Stimulated activated naive B cell treated with anti-CD40 and anti-IgM and Interleukin-4, amounts not matched to agents 10 μg/mL and 1 μg/mL and 100 μg/mL, for 72 hours (primary cell): ENCODE data around the gene DOCK4.
"Not testable (repeated sequence)": the region's sequence is repeated elsewhere in the genome, so short reads cannot be mapped to it uniquely, and the experiment has no call there.

Experiments used
- ATAC-seq, 2 donors: fragments of 150-1000 bp; cut with Tn5 transposase; replicated peaks; 2 replicates each; pipeline ENCODE4 v1.10.0; 2021; ENCODE audit warnings: moderate library complexity in 1 of 2
- DNase-seq: peaks from one replicate; pipeline ENCODE4 v3.0.0; 2021
- H3K27ac Mint-ChIP-seq: one replicate; pipeline ENCODE4 v1.8.0; 2022; ENCODE audit warnings: mild to moderate bottlenecking, mixed read lengths
- H3K27me3 Mint-ChIP-seq, 2 donors: one replicate each; pipeline ENCODE4 v1.8.0; 2022; ENCODE audit warnings: mixed read lengths in 2 of 2
- H3K36me3 Mint-ChIP-seq, 2 donors: one replicate each; pipeline ENCODE4 v1.8.0; 2022; ENCODE audit warnings: mixed read lengths in 2 of 2, mild to moderate bottlenecking in 1 of 2
- H3K4me1 Mint-ChIP-seq, 2 donors: one replicate each; pipeline ENCODE4 v1.8.0; 2022; ENCODE audit warnings: mixed read lengths in 2 of 2, mild to moderate bottlenecking in 1 of 2
- H3K4me3 Mint-ChIP-seq, 2 donors: one replicate each; pipeline ENCODE4 v1.8.0; 2022; ENCODE audit warnings: mild to moderate bottlenecking in 2 of 2, mixed read lengths in 2 of 2, moderate library complexity in 1 of 2
- H3K9me3 Mint-ChIP-seq, 2 donors: one replicate each; pipeline ENCODE4 v1.8.0; 2022; ENCODE audit warnings: mixed read lengths in 2 of 2, mild to moderate bottlenecking in 1 of 2

The DOCK4 gene

GRCh38 chr7:112134039-112134438, 72.2 kb downstream of the DOCK4 start:
- no peaks in the 10 kb centered on the region for H3K36me3 Mint-ChIP-seq
- H3K27me3 Mint-ChIP-seq: peaks cover 0 to 4% of the 10 kb centered on the region in 2 donors
- H3K27ac Mint-ChIP-seq: no peak overlapping the region
- ATAC-seq (no peak), DNase-seq (no peak)
- H3K4me3 Mint-ChIP-seq: no peak overlapping the region
- H3K9me3 Mint-ChIP-seq: no peaks in the 10 kb centered on the region
- H3K4me1 Mint-ChIP-seq: no peaks in the 10 kb centered on the region

- Mint-ChIP-seq H3K4me1 (no peaks in the 10 kb centered on the region), H3K4me3 (no peak overlapping the region), H3K27me3 (peaks cover 0 to 4% of the 10 kb centered on the region in 2 donors), H3K36me3 (no peaks in the 10 kb centered on the region), H3K27ac (no peak overlapping the region), H3K9me3 (no peaks in the 10 kb centered on the region)
- no peak for ATAC-seq
- DNase-seq: no peak
These were observed 72.9 kb downstream of the DOCK4 start for GRCh38 chr7:112133328-112133727.

GRCh38 chr7:112132051-112132694, 74.0 kb downstream of the DOCK4 start:
- Mint-ChIP-seq H3K27ac (no peak overlapping the region), H3K4me1 (no peaks in the 10 kb centered on the region), H3K36me3 (no peaks in the 10 kb centered on the region), H3K9me3 (no peaks in the 10 kb centered on the region), H3K27me3 (peaks cover 0 to 4% of the 10 kb centered on the region in 2 donors), H3K4me3 (no peak overlapping the region)
- DNase-seq: no peak
- no peak for ATAC-seq

GRCh38 chr7:112130729-112131410, 75.3 kb downstream of the DOCK4 start:
- H3K27ac Mint-ChIP-seq: no peak overlapping the region
- H3K4me1 Mint-ChIP-seq: no peaks in the 10 kb centered on the region
- no peak overlapping the region for H3K4me3 Mint-ChIP-seq
- ATAC-seq (no peak), DNase-seq (no peak)
- peaks cover 0 to 2% of the 10 kb centered on the region in 2 donors for H3K9me3 Mint-ChIP-seq
- H3K36me3 Mint-ChIP-seq: no peaks in the 10 kb centered on the region
- peaks cover 0 to 4% of the 10 kb centered on the region in 2 donors for H3K27me3 Mint-ChIP-seq

DNA sequence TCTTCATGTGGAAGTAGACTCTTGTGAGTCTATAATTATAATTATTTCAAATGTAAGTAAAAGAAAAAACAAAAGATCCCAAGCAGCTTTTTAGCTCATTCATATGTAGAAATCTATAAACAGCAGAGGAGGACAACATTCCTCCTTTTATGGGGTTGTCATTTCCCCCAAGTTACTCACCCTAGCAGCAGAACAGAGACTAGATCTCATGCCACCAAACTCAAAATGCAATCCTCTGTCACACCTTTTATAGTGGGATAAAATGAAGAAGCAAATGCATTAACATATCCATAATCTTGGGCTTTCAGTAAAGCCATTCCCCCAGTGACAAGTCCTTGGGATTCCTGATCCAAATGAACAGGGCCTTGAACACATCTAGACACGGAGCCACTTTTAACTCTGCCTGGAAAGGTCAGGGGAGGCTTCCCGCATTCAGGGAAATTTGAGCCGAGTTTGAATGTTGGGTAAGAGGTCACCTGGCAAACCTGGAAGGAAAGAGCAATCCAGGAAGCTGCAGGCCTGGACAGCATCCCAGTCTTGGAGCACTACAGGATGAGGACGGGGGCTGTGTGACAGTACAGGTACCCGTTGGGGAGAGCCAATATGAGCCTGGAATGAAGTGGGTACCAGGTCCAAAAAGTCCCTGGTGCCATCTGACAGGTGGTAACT, 76.4 kb downstream of the DOCK4 start:
- ATAC-seq (no peak), DNase-seq (no peak)
- Mint-ChIP-seq H3K27ac (no peak overlapping the region), H3K36me3 (no peaks in the 10 kb centered on the region), H3K9me3 (peaks cover 0 to 2% of the 10 kb centered on the region in 2 donors), H3K4me1 (no peaks in the 10 kb centered on the region), H3K4me3 (no peak overlapping the region), H3K27me3 (peaks cover 0 to 4% of the 10 kb centered on the region in 2 donors)

- not testable (repeated sequence) for H3K4me1 Mint-ChIP-seq, H3K4me3 Mint-ChIP-seq, H3K27ac Mint-ChIP-seq, ATAC-seq, DNase-seq, H3K9me3 Mint-ChIP-seq, H3K36me3 Mint-ChIP-seq, H3K27me3 Mint-ChIP-seq
These were observed 77.5 kb downstream of the DOCK4 start for GRCh38 chr7:112128461-112129425.

GRCh38 chr7:112128041-112128440, 78.2 kb downstream of the DOCK4 start:
- not testable (repeated sequence) for DNase-seq

DNA sequence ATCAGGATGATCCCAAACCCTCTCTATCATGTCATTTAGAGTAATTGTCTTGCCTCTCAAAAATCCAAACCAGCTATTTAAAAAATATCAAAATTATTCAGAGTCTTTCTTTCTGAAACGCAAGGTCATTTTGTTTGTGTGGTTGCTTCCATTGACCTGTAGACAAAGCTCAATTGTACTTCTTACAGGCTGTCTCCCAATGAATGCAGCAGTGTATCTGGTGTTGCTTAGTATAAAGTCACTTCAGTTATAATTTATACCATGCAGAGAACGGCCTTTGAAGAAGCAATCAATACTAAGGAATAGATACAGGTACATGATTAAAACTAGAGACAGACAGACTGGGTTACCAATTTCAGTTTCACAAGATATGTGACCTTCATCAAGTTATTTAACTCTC, 80.9 kb downstream of the DOCK4 start:
- H3K4me1 Mint-ChIP-seq: no peaks in the 10 kb centered on the region
- H3K36me3 Mint-ChIP-seq: no peaks in the 10 kb centered on the region
- H3K27ac Mint-ChIP-seq: no peak overlapping the region
- ATAC-seq: no peak
- peaks cover 0 to 2% of the 10 kb centered on the region in 2 donors for H3K9me3 Mint-ChIP-seq
- no peak overlapping the region for H3K4me3 Mint-ChIP-seq
- DNase-seq: no peak
- H3K27me3 Mint-ChIP-seq: peaks cover 0 to under 1% of the 10 kb centered on the region in 2 donors

More at GRCh38 chr7:112128041-112128440, 78.2 kb downstream of the DOCK4 start:
- not testable (repeated sequence) for H3K4me3 Mint-ChIP-seq, ATAC-seq, H3K36me3 Mint-ChIP-seq, H3K27me3 Mint-ChIP-seq, H3K27ac Mint-ChIP-seq, H3K9me3 Mint-ChIP-seq, H3K4me1 Mint-ChIP-seq

DNA sequence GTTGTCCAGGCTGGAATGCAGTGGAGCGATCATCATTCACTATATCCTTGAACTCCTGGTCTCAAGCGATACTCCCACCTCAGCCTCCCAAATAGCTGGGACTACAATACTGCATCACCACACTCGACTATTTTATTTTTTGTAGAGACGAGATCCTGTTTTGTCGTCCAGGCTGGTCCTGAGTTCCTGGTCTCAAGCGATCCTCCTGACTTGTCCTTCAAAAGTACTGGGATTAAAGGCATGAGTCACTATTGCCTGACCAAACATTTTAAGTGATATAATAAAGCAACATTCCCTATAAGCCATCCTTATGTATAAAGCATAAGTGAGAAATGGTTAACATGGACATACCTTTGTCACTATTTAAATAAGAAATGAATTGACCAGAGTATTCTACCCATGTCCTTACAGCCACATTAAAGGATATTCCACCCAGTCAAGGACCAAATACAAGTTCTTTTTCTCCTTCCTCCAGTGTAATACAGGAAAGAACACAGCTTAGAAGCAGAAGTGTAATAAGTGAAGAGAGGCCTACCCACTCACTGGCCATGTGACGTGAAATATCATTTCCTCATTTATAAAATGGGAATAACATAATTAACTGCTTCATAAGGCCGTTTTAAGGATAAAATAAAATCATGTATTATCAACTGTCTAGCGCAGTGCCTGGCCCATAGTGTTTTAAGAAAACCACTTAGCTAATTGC, 82.0 kb downstream of the DOCK4 start:
- H3K27me3 Mint-ChIP-seq: no peaks in the 10 kb centered on the region
- ATAC-seq: no peak
- DNase-seq: no peak
- no peaks in the 10 kb centered on the region for H3K36me3 Mint-ChIP-seq
- H3K4me3 Mint-ChIP-seq: no peak overlapping the region
- H3K4me1 Mint-ChIP-seq: no peaks in the 10 kb centered on the region
- peaks cover 0 to 2% of the 10 kb centered on the region in 2 donors for H3K9me3 Mint-ChIP-seq
- H3K27ac Mint-ChIP-seq: no peak overlapping the region

DNA sequence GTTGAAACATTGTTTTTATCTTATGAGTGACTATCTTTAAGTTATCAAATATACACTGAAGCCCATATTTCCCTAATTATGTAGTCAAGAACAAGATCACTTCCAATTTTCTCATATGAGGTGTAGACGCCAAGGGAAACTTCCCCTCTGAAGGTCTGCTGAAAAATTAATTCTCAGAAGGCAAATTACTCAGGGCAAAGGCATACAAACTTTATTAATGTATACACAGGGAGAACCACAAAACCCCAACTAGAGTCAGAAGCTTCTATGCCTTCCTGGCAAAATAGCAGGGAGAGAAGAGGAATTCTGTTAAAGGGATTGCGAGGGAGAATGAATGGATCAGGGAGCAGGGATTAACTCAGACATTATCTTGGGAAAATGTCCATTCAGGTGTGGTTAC, 83.4 kb downstream of the DOCK4 start:
- Mint-ChIP-seq H3K4me3 (no peak overlapping the region), H3K9me3 (peaks cover 0 to 2% of the 10 kb centered on the region in 2 donors), H3K4me1 (no peaks in the 10 kb centered on the region), H3K36me3 (no peaks in the 10 kb centered on the region), H3K27me3 (peaks cover 1 to 7% of the 10 kb centered on the region in 2 donors), H3K27ac (no peak overlapping the region)
- ATAC-seq (no peak), DNase-seq (no peak)

- no peaks in the 10 kb centered on the region for H3K36me3 Mint-ChIP-seq
- no peak for ATAC-seq
These were observed 84.1 kb downstream of the DOCK4 start for GRCh38 chr7:112122144-112122543.

DNA sequence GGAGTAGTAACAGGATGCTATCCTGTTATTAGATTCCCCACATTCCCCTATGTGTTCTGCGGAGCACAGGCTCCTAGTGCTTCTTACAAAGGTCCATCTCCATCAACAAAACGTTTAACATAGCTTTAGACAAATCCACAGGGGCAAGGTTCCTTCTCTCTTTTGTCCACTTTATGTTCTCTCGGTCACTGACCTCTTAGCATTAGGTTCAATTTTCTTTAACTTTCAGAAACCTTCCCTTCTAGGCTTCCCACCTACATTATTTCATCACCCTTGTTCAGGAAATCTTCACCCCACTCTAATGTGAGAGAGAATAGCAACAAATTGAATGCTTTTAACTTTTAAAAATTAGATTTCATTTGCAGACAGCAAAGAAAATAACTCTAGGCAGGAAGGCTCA, 84.9 kb downstream of the DOCK4 start:
- no peak overlapping the region for H3K27ac Mint-ChIP-seq
- DNase-seq: no peak
- peaks cover 6 to 14% of the 10 kb centered on the region in 2 donors for H3K27me3 Mint-ChIP-seq
- no peaks in the 10 kb centered on the region for H3K36me3 Mint-ChIP-seq
- no peak overlapping the region for H3K4me3 Mint-ChIP-seq
- no peak for ATAC-seq
- H3K9me3 Mint-ChIP-seq: peaks cover 0 to under 1% of the 10 kb centered on the region in 2 donors
- H3K4me1 Mint-ChIP-seq: no peaks in the 10 kb centered on the region

More at GRCh38 chr7:112122144-112122543, 84.1 kb downstream of the DOCK4 start:
- Mint-ChIP-seq H3K27me3 (peaks cover 6 to 14% of the 10 kb centered on the region in 2 donors), H3K9me3 (peaks cover 0 to 2% of the 10 kb centered on the region in 2 donors), H3K4me1 (no peaks in the 10 kb centered on the region), H3K4me3 (no peak overlapping the region), H3K27ac (no peak overlapping the region)
- no peak for DNase-seq

- no peak for ATAC-seq
- Mint-ChIP-seq H3K4me1 (no peaks in the 10 kb centered on the region), H3K4me3 (no peak overlapping the region), H3K27me3 (peaks cover 6 to 14% of the 10 kb centered on the region in 2 donors), H3K27ac (no peak overlapping the region), H3K36me3 (no peaks in the 10 kb centered on the region), H3K9me3 (no peaks in the 10 kb centered on the region)
- DNase-seq: no peak
These were observed 85.4 kb downstream of the DOCK4 start for GRCh38 chr7:112120696-112121217.
